Stimulated activated CD4-positive, alpha-beta T cell treated with anti-CD3 and anti-CD28 coated beads, Interleukin-1b, Interleukin-23, amount 100 ng/mL, for 24 hours (primary cell): ENCODE measurements around the gene SRRM3.
"Not testable (repeated sequence)": the region's sequence is repeated elsewhere in the genome, so short reads cannot be mapped to it uniquely, and the experiment has no call there.

ENCODE experiments used
- DNase-seq, 4 experiments: peaks; one replicate each; pipeline ENCODE4 v3.0.0-alpha.2; 2020; ENCODE audit warnings: low read depth in 4 of 4, low spot score in 1 of 4

Gene SRRM3

DNA sequence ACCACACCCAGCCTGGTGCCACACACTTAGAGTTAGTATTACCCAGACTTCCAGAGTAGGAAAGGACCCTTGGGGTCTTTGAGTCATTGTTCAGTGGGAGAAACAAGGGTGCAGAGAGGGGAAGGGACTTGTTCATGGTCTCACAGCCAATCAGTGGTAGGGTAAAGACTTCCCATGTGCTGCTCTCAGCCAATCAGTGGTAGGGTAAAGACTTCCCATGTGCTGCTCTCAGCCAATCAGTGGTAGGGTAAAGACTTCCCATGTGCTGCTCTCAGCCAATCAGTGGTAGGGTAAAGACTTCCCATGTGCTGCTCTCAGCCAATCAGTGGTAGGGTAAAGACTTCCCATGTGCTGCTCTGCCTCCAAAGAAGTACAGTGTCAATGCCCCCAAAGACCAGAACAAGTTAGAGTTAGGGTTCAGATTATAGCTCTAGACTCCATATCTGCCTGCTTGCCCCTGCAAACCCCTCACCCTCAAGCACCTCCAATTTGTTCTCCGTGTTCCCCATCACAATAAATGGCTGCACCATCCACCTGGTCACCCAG, 25.3 kb downstream of the SRRM3 start:
- not testable (repeated sequence) for DNase-seq

DNA sequence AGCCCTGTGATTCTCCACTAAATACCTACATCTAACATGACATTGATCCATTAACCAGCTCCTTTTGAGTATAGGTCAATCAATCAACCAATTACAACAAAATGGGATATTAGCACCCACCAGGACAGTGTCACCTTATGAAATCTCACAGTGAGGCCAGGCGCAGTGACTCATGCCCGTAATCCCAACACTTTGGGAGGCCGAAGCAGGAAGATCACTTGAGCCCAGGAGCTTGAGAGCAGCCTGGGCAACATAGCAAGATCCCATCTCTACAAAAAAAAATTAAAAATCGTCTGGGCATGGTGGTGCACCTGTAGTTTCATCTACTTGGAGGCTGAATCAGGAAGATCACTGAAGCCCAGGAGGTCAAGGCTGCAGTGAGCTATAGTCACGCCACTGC, 28.5 kb downstream of the SRRM3 start:
- DNase-seq: no peak

DNA sequence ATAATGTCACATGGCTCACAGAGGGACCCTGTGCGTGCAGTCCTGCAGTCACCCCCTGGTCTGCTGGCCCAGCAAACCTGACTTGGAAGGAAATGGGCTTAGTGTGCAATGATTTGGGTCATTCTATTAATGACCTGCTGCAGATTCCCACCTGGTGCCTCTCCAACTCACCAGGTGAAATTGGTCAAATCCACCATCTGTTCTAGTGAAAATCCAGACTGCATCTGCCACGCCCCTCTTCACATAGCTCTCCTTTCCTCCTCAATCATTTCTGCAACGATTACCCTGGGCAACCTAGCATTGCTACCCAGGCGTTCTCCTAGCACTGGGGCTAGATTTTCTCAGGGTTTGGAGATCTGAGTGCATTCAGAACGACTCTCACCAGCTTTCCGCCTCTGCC, 29.4 kb downstream of the SRRM3 start:
- DNase-seq: no peak

DNA sequence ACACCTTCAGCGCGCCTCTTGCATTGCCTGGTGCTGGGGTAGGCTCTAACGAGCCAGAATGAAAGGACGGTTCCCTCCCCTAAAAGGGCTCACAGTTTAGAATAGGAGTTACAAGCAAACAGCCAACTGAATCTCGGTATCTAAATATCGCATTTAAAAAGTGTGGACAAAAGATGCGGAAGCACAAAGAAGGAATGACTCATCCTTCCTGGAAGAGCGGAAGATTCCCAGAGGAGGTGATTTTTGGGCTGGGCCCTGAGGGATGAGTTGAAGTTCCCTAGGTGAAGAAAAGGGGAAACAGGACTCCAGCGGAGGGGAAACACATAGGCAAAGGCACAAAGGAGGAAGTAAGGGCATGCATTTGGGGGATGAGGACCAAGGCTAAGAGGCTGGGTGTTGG, 29.9 kb downstream of the SRRM3 start:
- DNase-seq: no peak

DNA sequence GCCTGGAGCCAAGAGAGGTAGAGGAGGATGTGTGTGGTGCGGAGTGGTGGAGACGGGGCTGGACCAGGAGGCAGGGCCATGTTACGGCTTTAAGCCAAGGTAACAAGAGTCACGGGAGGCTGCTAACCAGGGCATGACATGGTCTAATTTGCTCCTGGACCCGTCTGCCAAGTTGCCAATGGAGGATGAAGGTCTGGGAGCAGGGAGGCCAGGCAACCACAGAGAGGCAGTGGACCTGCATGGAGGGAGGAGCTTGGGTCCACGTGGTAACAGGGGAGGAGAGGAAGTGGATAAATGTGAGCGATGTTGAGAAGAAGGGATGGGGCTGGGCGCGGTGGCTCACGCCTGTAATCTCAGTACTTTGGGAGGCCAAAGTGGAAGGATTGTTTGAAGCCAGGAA, 31.0 kb downstream of the SRRM3 start:
- no peak for DNase-seq

GRCh38 chr7:76233538-76234281, 32.0 kb downstream of the SRRM3 start:
- no peak for DNase-seq

DNA sequence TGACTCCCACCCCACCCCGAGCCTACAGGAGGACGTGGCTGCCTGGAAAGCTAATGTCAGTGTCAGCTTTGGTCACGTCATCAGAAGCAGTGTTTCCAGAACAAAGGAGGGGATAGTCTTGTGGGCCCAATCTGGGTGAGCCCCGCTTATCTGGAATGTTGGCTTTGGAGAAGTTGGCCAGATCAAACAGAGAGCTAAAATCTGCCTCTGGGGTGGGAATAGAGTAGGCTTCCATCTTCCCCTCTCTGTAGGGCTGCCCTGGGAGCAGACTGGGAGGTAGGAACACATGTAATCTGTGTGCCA, 32.5 kb downstream of the SRRM3 start:
- no peak for DNase-seq

DNA sequence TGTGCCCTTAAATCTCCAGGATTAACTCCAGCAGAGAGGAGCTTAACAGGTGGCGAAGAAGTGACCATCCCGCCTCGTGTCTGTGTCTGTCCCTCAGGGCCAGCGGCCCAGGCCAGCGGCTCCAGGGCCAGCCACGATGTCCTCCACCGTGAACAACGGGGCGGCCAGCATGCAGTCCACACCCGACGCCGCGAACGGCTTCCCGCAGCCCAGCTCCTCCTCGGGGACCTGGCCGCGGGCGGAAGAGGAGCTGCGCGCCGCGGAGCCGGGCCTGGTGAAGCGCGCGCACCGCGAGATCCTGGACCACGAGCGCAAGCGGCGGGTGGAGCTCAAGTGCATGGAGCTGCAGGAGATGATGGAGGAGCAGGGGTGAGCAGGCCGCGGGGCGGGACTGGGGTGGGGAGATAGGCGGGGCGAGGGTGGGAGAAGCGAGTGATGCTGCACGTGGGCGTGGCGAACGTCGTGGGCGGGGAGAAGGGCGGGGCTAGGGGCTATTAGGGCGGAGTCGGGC, 33.3 kb downstream of the SRRM3 start:
- DNase-seq: peak; percentile 41 to 83 (median 70)

- DNase-seq: no peak
Measured at GRCh38 chr7:76236224-76236623, 34.5 kb downstream of the SRRM3 start.

DNA sequence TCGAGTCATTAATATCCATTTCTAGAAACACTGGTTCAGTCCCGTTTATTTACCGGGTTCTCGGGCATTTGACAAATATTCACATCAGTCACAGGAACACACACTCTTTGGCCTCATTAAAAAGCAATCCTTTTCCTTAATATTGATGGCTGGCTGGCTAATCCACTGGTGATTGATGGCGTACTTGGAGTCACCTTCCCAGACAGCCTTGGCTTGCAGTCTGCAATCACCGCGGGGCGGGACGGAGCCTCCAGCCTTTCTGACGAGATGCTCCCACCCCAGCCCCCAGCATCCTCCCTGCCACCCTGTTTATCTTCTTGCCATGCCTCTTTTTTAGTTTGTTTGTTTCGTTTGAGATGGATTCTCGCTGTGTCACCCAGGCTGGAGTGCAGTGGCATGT, 36.6 kb downstream of the SRRM3 start:
- no peak for DNase-seq

DNA sequence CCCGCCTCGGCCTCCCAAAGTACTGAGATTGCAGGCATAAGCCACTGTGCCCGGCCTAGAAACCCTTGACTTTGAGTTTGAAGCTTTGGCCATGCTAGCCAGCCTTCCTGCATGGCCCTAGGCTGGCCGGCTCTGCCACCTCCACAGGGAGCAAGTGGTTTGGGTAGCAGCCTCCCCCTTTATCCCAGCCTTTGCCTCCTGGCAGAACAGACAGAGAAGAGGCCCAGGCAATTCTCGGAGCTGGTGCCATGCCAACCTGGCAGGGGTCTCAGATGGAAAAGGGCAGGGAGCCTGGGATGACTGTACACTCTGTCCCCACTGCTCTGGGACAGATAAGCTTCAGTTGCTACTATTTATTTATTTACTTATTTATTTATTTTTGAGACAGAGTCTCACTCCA, 39.4 kb downstream of the SRRM3 start:
- DNase-seq: no peak

- not testable (repeated sequence) for DNase-seq
Measured at GRCh38 chr7:76242517-76243063, 40.9 kb downstream of the SRRM3 start.

DNA sequence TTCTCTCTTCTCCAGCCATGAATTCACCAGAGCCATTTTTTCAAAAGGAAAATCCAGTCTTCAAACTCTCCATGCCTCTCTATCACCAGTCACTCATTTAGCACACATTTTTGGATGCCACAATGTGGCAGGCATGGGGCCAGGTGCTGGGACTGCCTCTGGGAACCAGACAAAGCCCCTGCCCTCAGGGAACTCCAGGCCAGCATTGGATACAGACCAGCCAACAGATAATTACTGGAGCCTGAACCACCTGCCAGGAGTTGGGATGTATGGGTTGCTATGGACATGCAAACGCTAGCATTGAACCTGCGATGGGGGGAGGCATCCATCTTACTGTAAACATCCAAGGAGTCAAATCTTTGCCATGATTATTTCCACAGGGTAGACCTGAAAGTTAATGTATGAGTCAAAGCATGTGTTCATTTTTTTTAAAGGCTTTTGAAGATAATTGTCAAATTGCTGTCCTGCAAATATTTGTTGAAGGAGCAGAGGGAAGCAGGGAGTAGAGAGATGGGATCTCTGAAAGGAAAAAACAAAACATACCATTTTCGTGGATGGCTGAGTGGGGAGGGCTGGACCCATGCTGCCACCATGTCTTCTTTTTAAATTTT, 43.2 kb downstream of the SRRM3 start:
- no peak for DNase-seq

GRCh38 chr7:76246804-76247389, 45.2 kb downstream of the SRRM3 start:
- DNase-seq: no peak

DNA sequence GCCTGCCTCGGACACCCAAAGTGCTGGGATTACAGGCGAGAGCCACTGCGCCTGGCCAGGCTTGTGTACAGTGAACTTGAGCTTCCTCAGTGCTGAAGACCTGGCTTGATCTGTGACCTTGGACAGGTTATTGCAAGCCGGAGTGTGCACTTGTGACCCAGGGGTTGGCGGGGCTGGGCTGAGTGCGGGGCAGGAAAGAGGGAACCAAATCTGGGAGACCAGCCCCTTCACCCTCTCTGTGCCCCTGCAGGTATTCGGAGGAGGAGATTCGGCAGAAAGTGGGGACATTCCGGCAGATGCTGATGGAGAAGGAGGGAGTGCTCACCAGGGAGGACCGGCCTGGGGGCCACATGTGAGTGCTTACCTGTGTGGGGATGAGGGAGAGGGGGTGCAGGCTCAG, 46.2 kb downstream of the SRRM3 start:
- DNase-seq: no peak

DNA sequence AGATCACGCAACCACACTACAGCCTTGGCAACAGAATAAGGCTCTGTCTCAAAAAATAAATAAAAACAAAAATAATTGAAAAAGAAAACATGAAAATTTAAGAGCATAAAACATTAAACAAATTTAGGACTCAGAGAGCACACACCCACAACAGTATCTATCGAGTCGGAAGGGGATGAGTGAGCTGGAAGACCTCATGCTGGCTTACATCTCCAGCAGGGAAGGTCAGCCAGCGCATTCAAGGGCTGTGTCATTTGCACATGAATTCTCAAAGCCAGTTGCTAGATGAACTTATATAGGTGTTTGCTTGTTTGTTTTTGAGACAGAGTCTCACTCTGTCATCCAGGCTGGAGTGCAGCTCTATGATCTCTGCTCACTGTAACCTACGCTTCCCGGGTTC, 50.3 kb downstream of the SRRM3 start:
- DNase-seq: no peak

GRCh38 chr7:76254781-76255180, 53.1 kb downstream of the SRRM3 start:
- no peak for DNase-seq

DNA sequence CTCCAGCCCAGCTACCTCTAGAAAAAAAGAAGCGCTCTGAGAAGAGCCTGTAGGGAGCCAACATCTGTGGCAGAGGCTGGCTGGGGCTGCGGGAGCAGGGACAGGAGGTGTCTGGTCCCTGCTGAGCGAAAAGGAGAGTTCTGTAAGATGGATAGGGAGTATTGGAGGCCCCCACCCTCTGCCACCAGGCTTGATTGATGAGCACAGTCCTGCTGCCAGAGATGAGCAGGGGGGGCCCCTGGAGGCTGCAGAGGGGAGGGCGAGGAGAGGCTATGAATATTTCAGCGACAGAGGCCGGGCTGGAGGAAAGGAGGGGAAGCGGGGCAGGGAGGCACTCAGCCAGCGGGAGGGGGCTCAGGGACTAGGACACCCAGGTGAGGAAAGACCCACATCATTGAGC, 56.3 kb downstream of the SRRM3 start:
- no peak for DNase-seq

DNA sequence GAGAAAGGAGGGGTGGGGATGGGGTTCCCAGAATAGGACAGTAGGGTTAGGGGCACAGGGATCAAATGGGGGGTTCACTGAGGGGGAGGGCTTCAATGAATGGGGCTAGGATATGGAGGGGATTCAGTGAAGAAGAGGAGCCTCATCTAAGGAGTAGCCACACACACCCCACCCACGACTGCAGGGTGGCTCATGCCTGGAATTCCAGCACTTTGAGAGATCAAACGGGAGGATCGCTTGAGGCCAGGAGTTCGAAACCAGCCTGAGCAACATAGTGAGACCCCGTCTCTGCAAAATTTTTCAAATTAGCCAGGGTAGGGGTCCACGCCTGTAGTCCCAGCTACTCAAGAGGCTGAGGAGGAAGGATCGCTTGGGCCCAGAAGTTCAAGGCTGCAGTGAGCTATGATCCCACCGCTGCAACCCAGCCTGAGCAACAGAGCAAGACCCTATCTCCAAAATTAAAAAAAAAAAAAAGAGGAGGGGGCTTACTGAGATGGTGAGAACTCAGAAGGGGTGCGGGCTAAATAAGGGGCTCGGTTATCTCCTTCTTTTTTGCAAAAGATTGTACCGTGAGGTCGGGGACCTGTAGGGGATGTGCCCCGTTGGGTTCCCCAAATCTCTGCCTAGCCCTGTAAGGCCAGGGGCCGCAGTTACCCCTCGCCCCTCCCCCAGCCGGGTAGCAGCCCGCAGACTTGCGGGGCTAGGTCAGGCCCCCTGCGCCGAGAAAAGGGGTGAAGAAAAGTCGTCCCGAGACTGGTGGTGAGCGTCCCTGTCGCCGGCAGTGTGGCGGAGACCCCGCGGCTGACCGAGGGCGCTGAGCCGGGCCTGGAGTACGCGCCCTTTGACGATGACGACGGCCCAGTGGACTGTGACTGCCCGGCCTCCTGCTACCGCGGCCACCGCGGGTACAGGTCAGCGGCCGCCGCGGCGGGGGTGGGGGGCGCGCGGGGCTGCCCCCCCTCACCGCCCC, 57.7 kb downstream of the SRRM3 start:
- DNase-seq: no peak

DNA sequence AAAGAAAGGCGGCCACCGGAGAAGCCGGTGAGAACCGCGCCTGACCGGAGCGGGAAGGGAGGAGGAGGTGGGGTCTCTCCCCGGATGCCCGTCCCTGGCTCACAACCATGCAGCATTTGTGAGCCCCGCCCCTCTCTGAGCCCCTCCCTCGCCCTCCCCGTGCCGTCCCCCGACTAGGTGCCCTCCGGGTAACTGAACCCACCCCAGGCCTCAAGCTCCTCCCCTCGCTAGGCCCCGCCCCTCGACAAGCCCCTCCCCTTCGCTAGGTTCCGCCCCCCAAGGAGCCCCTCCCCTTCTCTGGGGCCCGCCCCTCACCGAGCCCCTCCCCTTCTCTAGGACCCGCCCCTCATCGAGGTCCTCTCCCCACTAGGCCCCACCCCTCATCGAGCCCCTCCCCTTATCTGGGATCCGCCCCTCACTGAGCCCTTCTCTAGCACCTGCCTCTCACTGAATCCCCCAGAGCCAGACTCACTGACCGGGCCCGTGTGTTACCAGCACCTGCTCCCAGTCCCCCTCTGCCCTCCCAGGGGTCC, 58.5 kb downstream of the SRRM3 start:
- DNase-seq: peak in 2 of 4 experiments; percentile 33 to 39

DNA sequence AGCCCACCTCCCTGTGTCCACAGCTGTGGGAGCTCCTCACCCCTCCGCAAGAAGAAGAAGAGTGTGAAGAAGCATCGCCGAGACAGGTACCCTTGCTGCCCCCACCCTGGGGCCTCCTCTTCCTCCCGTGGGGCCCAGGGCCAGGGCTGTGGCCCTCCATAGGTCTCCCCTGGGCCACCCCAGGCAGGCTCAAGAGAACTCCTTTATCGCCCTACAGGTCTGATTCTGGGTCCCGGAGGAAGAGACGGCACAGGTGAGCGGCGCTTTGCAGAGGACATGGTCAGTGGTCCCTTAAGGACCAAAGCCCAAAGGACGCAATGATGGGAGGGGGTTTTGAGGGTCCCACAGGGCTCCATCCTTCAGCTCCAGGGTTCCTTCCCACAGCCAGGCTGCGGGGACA, 59.6 kb downstream of the SRRM3 start:
- no peak for DNase-seq
